ENCODE results near the gene DPEP1.
A peak's percentile ranks its signal among the peaks of the same experiment; 100 is the strongest.

The DPEP1 gene

DNA sequence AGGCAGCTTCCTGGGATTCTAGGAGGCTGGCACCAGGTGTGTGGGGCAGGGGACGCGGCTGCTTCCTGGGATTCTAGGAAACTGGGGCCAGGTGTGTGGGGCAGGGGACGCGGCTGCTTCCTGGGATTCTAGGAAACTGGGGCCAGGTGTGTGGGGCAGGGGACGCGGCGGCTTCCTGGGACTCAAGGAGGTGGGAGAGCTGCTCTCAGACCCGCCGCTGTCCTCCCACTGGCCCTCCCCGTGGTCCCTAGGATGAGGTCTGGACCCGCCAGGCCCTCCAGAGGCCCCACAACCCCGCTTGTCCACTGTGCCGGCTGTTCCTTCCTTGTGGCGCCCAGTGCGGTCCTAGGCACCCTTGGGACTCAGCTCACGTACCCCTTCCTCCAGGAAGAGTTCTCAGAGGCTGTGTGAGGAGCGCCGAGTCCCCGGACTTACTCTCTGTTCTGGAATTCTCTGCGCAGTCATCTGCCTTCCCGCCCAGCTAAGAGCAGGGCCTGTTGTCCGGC is 565 bp downstream of the DPEP1 start:
- no peak overlapping the region for H3K4me3 ChIP-seq (ENCODE audit: low read depth, low read length)
- no peak for TF ChIP-seq CTCF (IDR thresholded peaks at IDR 0.05; ENCODE audit: control insufficient read depth, extremely low read depth, insufficient read depth)
- DNase-seq (ENCODE audit: low read depth), result no peak

DNA sequence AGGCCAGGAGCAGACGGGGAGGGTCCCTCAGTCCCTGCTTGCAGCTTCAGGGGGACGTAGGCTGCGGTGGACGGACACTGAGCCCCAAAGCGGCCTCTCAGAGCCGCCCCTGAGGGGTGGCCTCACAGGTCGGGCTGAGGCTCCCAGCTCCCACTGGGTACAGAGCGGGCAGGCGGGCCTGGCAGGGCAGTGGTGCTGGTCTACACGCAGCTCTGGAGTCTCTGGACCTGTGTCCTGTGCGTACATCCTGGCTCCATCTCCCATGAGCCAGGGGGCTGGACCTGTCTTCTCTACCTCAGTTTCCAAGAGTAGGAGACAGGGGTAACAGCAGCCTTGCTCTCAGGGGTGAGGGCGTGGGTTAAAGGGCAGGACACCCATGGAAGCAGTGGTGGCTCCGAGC is 1.7 kb downstream of the DPEP1 start:
- no peak for TF ChIP-seq CTCF (IDR thresholded peaks at IDR 0.05; ENCODE audit: control insufficient read depth, extremely low read depth, insufficient read depth)
- no peak for DNase-seq (ENCODE audit: low read depth)
- H3K4me3 ChIP-seq (ENCODE audit: low read depth, low read length), result no peak overlapping the region

DNA sequence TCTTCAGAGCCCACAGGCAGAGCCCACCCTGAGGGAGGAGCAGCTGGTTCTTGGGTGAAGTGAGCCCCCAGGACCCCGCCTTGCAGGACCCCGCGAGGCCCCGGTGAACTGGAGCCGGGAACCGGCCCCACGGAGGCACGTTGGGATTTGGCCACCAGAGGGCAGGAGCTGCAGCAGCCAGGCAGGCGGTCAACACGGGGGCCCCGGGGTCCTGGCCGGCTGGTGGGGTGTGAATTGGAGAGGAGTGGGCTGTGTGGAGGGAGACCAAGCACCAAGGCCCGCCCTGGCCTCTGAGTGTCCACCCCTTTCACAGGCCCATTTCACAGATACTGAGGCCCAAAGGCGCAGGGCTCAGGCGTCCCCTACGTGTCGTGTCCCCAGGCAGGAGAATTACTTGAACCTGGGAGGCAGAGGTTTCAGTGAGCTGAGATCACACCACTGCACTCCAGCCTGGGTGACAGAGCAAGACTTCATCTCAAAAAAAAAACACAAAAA is 2.2 kb downstream of the DPEP1 start:
- no peak overlapping the region for H3K4me3 ChIP-seq (ENCODE audit: low read depth, low read length)
- peak; percentile 72 for TF ChIP-seq CTCF (IDR thresholded peaks at IDR 0.05; ENCODE audit: control insufficient read depth, extremely low read depth, insufficient read depth)
- DNase-seq (ENCODE audit: low read depth), result no peak

- no peak for DNase-seq (ENCODE audit: low read depth)
- no peak for TF ChIP-seq CTCF (IDR thresholded peaks at IDR 0.05; ENCODE audit: control insufficient read depth, extremely low read depth, insufficient read depth)
- H3K4me3 ChIP-seq (ENCODE audit: low read depth, low read length), result no peak overlapping the region
Observed at GRCh38 chr16:89616623-89617022, 3.2 kb downstream of the DPEP1 start.

GRCh38 chr16:89617036-89617435 is 3.6 kb downstream of the DPEP1 start:
- no peak for TF ChIP-seq CTCF (IDR thresholded peaks at IDR 0.05; ENCODE audit: control insufficient read depth, extremely low read depth, insufficient read depth)
- no peak for DNase-seq (ENCODE audit: low read depth)
- H3K4me3 ChIP-seq (ENCODE audit: low read depth, low read length), result no peak overlapping the region

GRCh38 chr16:89618109-89618998 is 4.9 kb downstream of the DPEP1 start:
- H3K4me3 ChIP-seq (ENCODE audit: low read depth, low read length), result no peak overlapping the region
- no peak for TF ChIP-seq CTCF (IDR thresholded peaks at IDR 0.05; ENCODE audit: control insufficient read depth, extremely low read depth, insufficient read depth)
- no peak for DNase-seq (ENCODE audit: low read depth)

Data from LNCaP clone FGC (cell line).